K562 (cell line): Measurements from ENCODE around the gene ECI2. TPM values are rescaled to one million over a fixed set of nuclear protein-coding genes. Genes with fewer than 3 reads are reported as not detected.

ENCODE experiments used
- BRD4 ChIP-seq: fragments of 200-600 bp; sonication (generic); IDR thresholded peaks from 2 replicates; pipeline ENCODE4 v1.6.1; 2017; ENCODE audit warnings: inconsistent platforms
- E2F6 ChIP-seq, 2 experiments: IDR thresholded peaks; 2 replicates each; pipeline ENCODE4 v1.6.1; 2011; ENCODE audit warnings: borderline replicate concordance in 1 of 2, control low read depth in 1 of 2, low read depth in 1 of 2, low read length in 1 of 2, mild to moderate bottlenecking in 1 of 2, mixed read lengths in 1 of 2, moderate library complexity in 1 of 2; ENCODE audit not compliant: insufficient read depth in 1 of 2, insufficient read length in 1 of 2, poor library complexity in 1 of 2, severe bottlenecking in 1 of 2; ENCODE audit errors: extremely low read depth in 1 of 2
- ERF ChIP-seq: fragments of 450-650 bp; formaldehyde crosslinking; IDR thresholded peaks from 2 replicates; pipeline ENCODE4 v1.4.0; 2020; ENCODE audit warnings: mild to moderate bottlenecking, mixed read lengths
- FOXK2 ChIP-seq, 2 experiments: fragments of 450-650 bp; IDR thresholded peaks in 1 of 2; conservative IDR thresholded peaks in 1 of 2; 2 replicates each; pipeline ENCODE4 v1.6.1; 2016; ENCODE audit warnings: low read depth in 2 of 2, mild to moderate bottlenecking in 1 of 2
- HNRNPLL ChIP-seq: fragments of 200-400 bp; formaldehyde crosslinking; IDR thresholded peaks from 2 replicates; pipeline ENCODE4 v1.6.1; 2017; ENCODE audit warnings: low read length, low read depth, mild to moderate bottlenecking; ENCODE audit not compliant: poor library complexity, severe bottlenecking
- KLF16 ChIP-seq: IDR thresholded peaks from 2 replicates; pipeline ENCODE4 v1.6.1; 2016; ENCODE audit warnings: antibody characterized with exemption
- MGA ChIP-seq: fragments of 450-650 bp; IDR thresholded peaks from 2 replicates; pipeline ENCODE4 v1.6.1; 2016; ENCODE audit warnings: mild to moderate bottlenecking, moderate library complexity
- SP1 ChIP-seq: sonication (generic); formaldehyde crosslinking; IDR thresholded peaks from 2 replicates; pipeline ENCODE4 v1.8.1; 2022; ENCODE audit warnings: mild to moderate bottlenecking, missing genetic modification reagents
- TRIM24 ChIP-seq, 2 experiments: fragments of 450-650 bp; IDR thresholded peaks; 2 replicates each; pipeline ENCODE4 v1.6.1; 2016
- ZBTB43 ChIP-seq: sonication (generic); formaldehyde crosslinking; IDR thresholded peaks from 2 replicates; pipeline ENCODE4 v1.8.0; 2023; ENCODE audit warnings: mild to moderate bottlenecking, missing genetic modification reagents
- ZNF511 ChIP-seq: sonication (generic); formaldehyde crosslinking; IDR thresholded peaks from 2 replicates; pipeline ENCODE4 v1.8.0; 2022; ENCODE audit warnings: mild to moderate bottlenecking, missing genetic modification reagents
- polyA plus RNA-seq, 8 experiments: library from polyadenylated mRNA; depleted of rRNA in 4 of 8; stranded (reverse) in 5 of 8; unstranded in 3 of 8; fragments of >200 nt; fragmentation: Nextera tagmentation in 2 of 8; fragmentation: Illumina TruSeq in 1 of 8; extraction: Ambion mirVana in 2 of 8; extraction: Trizol in 1 of 8; gene quantifications; 2 replicates each; pipeline versions ENCODE4 v1.2.1 to v1.2.3, GENCODE V29; 2011 to 2014; ENCODE audit warnings: inconsistent platforms in 1 of 8, missing spikeins in 1 of 8
- total RNA-seq, 7 experiments: library from RNA; depleted of rRNA in 6 of 7; stranded (reverse); fragments of >200 nt in 6 of 7; fragmentation: Illumina TruSeq in 2 of 7; extraction: Trizol in 2 of 7; gene quantifications; 2 replicates each; pipeline versions ENCODE4 v1.2.1 to v1.2.3, GENCODE V29; 2011 to 2021; ENCODE audit warnings: low replicate concordance in 1 of 7

The ECI2 gene
- total and polyA plus RNA-seq, 9 of the 15 experiments (the other 6 are each of a cell fraction or from before 2014, with no cell fraction given): 80.7 to 377 (median 142) TPM

- peak; percentile 91 for TF ChIP-seq ZBTB43 (CRISPR knock-in tag)
- peak; percentile 94 for TF ChIP-seq ZNF511 (CRISPR knock-in tag)
- 0 out of 4 replicates have a peak, but pooled peaks of 1 of the 2 experiments have one; percentile 18 for TF ChIP-seq TRIM24 (IDR thresholded peaks at IDR 0.05)
- peak in 1 of 2 experiments; percentile 57; a peak in 1 of 4 replicates for TF ChIP-seq FOXK2 (conservative IDR thresholded peaks at IDR 0.05 in 1 of 2, IDR thresholded peaks at IDR 0.05 in 1 of 2; ENCODE audit: low read depth in 2 of 2)
- peak; percentile 23; the same call in 1 of the 2 replicates for TF ChIP-seq BRD4
- TF ChIP-seq E2F6 (IDR thresholded peaks at IDR 0.05; ENCODE audit: borderline replicate concordance in 1 of 2, extremely low read depth in 1 of 2, insufficient read depth in 1 of 2, insufficient read length in 1 of 2, low read depth in 1 of 2, low read length in 1 of 2, poor library complexity in 1 of 2, severe bottlenecking in 1 of 2): peak in 1 of 2 experiments; percentile 55
- TF ChIP-seq ERF (CRISPR knock-in tag): peak; percentile 79; the same call in 1 of the 2 replicates
- peak; percentile 45 for TF ChIP-seq HNRNPLL
- no peak for TF ChIP-seq KLF16
- TF ChIP-seq MGA: peak; percentile 73
- TF ChIP-seq SP1 (CRISPR knock-in tag): peak; percentile 78; the same call in 1 of the 2 replicates
Observed at GRCh38 chr6:4134841-4135664, at the start of gene ECI2 (continued).
